ENCODE measurements around the gene TMSB4X.
"Not testable (repeated sequence)": the region's sequence is repeated elsewhere in the genome, so short reads cannot be mapped to it uniquely, and the experiment has no call there.

Gene TMSB4X

GRCh38 chrX:12975991-12976558, 1.2 kb downstream of the TMSB4X start:
- DNase-seq (ENCODE audit: low read depth in 2 of 2), result no peak

DNA sequence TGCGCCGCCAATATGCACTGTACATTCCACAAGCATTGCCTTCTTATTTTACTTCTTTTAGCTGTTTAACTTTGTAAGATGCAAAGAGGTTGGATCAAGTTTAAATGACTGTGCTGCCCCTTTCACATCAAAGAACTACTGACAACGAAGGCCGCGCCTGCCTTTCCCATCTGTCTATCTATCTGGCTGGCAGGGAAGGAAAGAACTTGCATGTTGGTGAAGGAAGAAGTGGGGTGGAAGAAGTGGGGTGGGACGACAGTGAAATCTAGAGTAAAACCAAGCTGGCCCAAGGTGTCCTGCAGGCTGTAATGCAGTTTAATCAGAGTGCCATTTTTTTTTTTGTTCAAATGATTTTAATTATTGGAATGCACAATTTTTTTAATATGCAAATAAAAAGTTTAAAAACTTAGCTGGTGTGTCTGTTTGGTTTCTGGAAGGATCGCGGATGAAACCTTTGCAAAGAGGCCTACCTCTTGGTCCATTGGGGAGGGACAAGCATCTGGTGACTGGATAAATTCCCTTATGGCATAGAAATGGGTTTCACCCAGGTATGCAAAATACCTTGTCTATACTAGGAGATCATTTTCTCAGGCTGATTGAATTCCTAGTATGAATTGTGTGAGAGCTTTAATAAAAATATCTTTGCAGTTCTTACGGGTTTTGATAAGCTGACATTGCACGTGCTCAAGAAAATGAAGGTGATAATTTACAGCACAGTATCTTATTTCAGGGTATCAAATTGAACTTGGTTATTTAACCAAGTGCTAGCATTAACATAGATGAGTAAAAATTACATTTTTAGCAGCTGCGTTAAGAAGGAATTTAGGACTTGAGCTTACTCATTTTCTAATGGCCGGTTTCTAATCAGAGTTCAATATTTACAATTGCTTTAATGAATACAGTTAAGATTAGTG, 2.2 kb downstream of the TMSB4X start:
- DNase-seq (ENCODE audit: low read depth in 2 of 2), result not testable (repeated sequence)

GRCh38 chrX:12977761-12978204, 2.9 kb downstream of the TMSB4X start:
- DNase-seq (ENCODE audit: low read depth in 2 of 2), result no peak

DNA sequence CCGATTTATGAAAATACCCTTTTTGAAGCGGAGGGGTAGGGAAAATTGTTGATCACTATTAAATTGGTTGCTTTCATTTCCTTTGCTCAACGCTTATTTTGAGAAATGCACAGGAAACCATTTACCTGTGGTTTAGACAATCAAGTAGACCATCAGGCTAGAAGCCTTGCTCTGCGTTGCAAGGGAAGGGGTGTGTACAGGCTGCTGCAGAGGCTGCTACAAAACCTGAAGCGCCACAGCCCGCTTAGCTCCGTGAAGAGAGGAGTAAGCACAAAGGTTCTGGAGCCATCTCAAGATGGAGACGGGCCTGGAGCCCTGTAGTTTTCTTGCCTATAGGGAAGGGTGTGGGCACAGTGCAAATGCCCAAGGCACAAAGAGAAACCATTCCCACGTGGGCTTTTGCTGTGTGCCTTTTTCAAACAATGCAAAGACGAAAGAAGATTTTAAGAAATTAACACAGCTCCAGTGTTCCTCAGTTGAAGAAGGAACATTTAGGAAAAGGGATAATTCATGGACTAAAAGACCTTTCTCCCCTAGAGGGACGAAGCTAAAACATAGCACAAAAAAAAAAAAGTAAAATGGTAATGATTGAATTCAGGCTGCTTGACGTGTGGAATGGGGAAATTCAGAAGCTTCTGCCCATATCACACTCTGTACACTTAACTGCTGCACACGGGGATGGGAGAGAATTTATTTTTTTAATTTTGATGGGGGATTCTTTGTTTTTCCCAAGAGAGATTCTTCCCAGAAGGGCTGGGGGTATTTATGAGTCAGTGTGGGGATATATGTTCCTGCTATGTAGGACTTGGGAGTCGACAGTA, 3.5 kb downstream of the TMSB4X start:
- no peak for DNase-seq (ENCODE audit: low read depth in 2 of 2)

- DNase-seq (ENCODE audit: low read depth in 2 of 2), result no peak
Measured at GRCh38 chrX:12979026-12979607, 4.2 kb downstream of the TMSB4X start.

DNA sequence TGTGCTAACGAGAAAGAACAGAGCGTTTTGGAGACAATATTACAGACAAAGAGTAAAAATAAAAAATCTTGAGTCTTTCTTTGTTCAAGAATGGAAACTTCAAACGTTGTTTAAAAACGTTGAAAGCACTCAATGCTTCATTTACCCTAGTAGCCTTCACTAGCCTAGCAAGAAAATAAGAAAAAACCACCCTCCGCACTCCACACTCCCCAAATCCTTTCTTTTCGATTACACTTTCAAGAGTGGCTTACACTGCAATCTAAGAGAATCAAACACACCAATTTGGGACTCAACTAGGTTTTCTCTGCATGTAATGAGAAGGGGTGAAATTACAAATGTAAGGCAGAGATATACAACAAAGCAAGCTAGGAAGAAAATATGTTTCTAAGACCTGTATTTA, 4.7 kb downstream of the TMSB4X start:
- no peak for DNase-seq (ENCODE audit: low read depth in 2 of 2)

- DNase-seq (ENCODE audit: low read depth in 2 of 2), result not testable (repeated sequence)
Measured at GRCh38 chrX:12980039-12980438, 5.1 kb downstream of the TMSB4X start.

GRCh38 chrX:12981880-12982279, 7.0 kb downstream of the TMSB4X start:
- no peak for DNase-seq (ENCODE audit: low read depth in 2 of 2)

DNA sequence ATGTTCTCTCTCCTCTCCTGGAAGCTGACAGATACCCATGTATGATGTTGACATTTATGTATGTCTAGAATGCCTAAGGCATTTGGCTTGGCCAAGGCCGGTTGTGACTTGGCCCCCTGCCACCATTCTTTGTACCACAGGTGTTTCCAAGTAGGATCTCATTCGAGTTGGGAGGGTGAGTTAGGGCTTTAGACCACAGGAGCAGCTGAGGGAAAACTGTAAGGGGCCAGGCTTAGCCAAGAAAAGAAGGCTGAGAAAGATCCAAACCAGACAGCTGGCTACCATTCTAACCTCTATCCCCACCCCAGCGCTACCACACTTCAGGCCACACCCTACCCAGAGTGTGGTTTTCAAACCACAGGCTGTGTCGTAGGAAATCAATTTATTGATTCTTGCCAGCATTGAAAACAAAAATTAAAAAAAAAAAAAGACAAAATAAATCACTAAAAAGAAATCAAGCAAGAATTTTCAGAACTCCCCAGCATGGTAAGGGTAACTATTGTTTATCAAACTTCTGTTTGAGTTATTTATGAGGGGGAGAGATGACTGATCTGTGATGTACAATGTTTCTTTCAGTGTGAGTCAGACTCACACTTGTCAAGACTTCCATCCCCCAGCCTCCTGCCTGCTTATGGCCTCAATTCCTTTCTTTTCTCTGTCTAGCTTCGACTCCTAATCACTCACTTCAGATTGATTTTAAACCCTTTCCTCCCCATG, 9.9 kb downstream of the TMSB4X start:
- no peak for DNase-seq (ENCODE audit: low read depth in 2 of 2)

DNA sequence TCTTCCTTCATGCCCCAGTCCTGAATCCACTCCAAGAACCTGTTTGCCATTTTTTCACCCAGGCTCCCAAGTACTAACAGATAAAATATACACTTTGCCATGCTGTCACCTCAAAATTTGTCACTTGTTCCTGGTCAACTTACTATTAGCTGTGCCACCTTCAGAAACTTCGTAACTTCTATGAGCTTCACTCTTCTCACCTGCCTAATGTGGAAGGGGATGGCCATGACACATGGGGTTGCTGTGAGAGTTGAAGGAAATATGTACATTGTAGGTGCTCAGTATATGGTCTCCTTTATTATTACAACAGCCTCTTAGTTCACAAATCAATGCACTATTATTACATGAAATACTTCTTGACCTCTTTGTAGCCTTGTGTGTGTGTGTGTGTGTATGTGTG, 10.4 kb downstream of the TMSB4X start:
- DNase-seq (ENCODE audit: low read depth in 2 of 2), result no peak

DNA sequence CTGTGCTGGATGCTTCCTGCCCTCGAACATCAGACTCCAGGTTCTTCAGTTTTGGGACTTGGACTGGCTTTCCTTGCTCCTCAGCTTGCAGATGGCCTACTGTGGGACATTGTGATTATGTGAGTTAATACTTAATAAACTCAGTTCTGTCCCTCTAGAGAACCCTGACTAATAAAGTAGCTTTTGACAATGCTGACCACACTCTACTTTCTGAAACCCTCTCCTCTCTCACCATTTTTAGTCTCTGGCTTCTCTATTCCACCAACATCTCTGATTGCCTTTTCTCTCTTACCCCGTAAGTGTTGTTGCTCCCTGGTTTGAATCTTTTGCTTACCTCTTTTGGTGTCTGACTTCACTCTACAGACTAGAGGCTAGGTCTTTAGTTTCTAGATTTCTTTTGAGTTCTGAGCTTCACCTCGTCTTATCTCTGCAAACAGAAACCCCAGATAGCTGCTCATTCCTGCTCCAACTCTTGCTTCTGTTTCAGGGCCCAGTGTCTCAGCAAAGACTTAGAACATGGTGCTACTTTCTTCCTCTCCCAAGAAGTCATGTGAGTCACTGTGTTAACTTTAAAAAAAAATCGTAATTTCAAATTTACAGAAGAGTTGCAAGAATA, 11.4 kb downstream of the TMSB4X start:
- no peak for DNase-seq (ENCODE audit: low read depth in 2 of 2)

DNA sequence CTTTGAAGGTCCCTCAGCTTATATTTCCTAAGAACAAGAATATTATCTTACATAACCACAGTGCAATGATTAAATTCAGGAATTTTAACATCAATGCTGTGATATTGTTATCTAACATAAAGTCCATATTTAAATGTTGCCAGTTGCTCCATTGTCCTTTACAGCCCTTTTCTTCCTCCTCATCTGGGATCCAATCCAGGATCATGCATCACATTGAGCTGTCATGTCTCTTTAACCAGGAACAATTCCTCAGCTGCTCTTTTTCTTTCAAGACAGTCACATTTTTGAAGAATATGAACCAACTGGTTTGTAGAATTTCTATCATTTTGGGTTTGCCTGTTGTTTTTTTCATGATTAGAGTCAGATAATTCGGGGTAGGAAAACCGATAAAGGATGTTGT, 12.0 kb downstream of the TMSB4X start:
- DNase-seq (ENCODE audit: low read depth in 2 of 2), result no peak

DNA sequence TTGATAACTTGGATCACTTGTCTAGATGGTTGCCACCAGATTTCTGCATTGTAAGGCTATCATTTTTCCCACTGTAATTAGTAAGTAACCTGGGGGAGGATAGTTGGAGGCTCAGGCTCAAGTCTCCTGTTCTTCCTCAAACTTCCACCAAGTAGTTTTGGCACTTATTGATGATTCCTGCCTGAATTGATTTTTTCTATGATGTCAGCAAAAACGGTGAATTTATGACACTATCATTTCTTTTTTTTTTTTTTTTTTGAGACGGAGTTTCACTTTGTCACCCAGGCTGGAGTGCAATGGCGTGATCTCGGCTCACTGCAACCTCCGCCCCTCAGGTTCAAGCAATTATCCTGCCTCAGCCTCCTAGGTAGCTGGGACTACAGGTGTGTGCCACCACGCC, 12.4 kb downstream of the TMSB4X start:
- DNase-seq (ENCODE audit: low read depth in 2 of 2), result no peak

GRCh38 chrX:12987900-12988594, 13.1 kb downstream of the TMSB4X start:
- DNase-seq (ENCODE audit: low read depth in 2 of 2), result no peak

DNA sequence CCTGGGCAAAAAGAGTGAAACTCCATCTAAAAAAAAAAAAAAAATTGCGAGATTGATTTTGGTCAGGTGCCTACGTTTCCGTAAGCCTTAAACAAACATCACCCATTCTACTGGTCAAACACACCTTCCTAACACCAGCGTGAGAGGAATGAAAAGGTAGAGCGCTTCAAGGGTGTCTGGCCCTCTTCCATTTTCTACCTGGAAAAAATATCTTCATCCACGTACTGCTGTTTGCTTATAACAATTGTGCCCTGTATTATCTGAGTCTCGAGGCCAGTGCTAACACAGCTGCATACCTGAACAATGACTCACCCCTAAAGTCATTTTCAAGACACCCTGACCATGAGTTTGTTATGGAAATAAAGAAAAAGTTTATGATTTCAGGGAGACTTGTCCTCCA, 13.9 kb downstream of the TMSB4X start:
- DNase-seq (ENCODE audit: low read depth in 2 of 2), result no peak

DNA sequence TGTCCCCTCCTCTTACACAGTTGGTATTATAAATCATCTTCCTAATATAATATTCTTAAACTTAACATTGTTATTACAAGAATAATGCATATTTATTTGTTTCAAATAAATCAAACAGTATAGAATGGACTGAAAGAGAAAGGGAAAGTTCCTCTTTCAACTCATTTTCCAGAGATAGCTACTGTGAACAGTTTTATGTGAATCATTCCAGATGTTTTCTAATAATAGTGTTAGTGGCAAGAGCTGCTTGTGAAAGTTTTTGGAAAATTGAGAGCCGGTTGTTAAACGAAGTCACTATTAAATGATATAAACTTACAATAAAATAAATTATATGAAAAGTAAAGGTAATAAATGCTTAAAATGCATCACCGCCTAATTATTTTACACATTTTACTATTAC, 14.6 kb downstream of the TMSB4X start:
- DNase-seq (ENCODE audit: low read depth in 2 of 2), result no peak

- DNase-seq (ENCODE audit: low read depth in 2 of 2), result no peak
Measured at GRCh38 chrX:12991575-12991974, 16.7 kb downstream of the TMSB4X start.

DNA sequence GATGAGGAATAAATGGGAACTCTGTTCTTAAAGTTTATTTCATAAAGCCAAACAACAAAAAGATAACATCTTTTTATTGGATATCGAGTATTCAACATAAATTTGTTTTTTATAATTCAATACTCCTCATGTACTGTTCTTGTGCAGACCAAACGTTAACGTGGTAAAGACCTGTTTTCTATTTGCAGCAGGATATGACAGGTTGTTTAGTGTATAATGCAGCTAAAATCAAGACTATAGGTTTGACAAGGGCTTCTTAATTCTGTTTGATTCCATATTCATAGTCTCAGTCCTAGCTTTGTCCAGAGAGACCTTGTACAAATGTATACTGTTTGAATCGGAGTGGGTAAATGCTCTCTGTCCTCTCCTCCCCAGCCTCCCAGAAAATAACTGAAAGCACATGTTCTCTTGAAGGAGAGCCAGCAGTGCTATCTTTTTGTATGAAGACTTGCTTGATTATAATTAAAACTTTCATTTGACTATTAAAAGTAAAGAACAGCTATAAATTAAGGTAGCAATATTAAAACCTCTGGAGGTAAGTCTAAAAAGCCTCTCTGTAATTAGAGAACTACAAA, 17.7 kb downstream of the TMSB4X start:
- DNase-seq (ENCODE audit: low read depth in 2 of 2), result no peak

- no peak for DNase-seq (ENCODE audit: low read depth in 2 of 2)
Measured at GRCh38 chrX:12993826-12994225, 18.9 kb downstream of the TMSB4X start.

DNA sequence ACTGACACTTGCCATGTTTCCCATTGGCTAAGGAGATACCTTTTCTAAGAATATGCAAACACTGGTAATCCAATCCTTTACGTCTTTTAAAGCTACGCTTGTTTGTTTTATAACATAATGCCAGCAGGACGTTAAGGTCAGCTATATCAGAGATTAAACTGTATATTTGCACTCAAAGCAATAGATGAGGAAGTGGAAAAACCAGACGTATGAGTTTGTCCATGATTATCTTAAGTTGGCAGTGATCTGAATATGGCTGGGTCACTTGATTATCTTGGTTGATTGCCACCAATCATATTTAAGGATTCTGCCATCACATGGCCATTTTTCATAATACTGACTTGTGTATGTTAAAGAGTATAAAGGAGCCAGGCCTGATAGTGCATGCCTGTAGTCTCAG, 19.4 kb downstream of the TMSB4X start:
- DNase-seq (ENCODE audit: low read depth in 2 of 2), result no peak

Measured in stimulated activated CD4-positive, alpha-beta T cell treated with anti-CD3 and anti-CD28 coated beads, Interleukin-4, amount 100 ng/mL, for 48 hours (primary cell).